Kidney capillary endothelial cell (primary cell): ENCODE results near the gene ISLR.

Source experiments
- DNase-seq: peaks from one replicate; pipeline ENCODE4 v3.0.0-alpha.2; 2018; ENCODE audit warnings: low spot score

The ISLR gene

GRCh38 chr15:74212494-74212893 lies 39.0 kb downstream of the ISLR start:
- DNase-seq = no peak

GRCh38 chr15:74213858-74214284 lies 40.4 kb downstream of the ISLR start:
- DNase-seq = no peak

DNA sequence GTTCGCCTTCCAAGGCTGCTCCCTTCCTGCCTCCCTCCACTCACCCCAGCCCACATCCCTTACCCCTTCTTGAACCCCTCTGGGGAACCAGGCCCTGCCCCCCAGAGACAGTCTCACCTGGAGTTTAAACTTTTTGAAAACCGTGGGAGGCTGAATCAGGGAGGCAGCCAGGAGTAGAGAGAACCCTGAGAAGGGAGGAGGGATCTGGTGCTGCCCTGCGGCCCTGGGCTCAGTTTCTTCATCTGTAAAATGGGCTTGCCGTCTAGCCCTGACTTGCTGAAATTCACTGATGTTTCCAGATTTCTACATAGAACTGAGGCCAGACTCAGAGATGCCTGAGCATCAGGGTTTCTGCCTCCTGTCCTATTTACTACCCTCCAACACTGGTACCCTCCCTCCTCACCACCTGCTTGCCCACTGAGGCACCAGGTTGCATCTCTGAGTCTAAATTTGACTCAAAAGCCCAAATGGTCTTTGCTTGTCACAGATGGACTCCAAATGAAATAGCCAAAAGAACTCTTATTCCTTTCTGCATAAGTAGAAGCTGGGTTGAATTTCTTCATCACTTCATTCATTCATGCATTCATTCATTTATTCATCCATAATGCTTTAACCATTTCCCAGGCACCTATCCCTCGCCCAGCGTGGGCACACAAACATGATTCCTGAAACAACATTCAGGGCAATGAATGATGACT lies 41.0 kb downstream of the ISLR start:
- no peak for DNase-seq

DNA sequence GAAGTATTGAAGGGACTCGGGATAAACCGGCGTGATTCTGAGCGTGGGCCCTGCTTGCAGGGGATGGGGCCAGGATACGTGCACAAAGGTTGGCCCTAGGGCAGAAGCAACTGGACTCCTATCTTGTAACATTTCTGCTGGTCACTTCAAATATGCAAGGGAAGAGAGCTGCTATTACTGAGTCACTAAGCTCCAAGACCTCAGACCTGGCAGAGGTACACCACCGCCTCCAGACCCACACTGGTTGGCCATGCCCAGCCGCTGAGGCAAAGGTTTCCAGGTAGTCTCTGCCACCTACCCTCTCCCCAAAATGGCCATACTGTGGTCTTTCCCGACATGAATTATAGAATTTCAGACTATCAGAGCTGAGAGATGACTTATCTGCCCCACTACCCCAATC lies 42.4 kb downstream of the ISLR start:
- DNase-seq = no peak

GRCh38 chr15:74216949-74217348 lies 43.4 kb downstream of the ISLR start:
- DNase-seq = no peak

DNA sequence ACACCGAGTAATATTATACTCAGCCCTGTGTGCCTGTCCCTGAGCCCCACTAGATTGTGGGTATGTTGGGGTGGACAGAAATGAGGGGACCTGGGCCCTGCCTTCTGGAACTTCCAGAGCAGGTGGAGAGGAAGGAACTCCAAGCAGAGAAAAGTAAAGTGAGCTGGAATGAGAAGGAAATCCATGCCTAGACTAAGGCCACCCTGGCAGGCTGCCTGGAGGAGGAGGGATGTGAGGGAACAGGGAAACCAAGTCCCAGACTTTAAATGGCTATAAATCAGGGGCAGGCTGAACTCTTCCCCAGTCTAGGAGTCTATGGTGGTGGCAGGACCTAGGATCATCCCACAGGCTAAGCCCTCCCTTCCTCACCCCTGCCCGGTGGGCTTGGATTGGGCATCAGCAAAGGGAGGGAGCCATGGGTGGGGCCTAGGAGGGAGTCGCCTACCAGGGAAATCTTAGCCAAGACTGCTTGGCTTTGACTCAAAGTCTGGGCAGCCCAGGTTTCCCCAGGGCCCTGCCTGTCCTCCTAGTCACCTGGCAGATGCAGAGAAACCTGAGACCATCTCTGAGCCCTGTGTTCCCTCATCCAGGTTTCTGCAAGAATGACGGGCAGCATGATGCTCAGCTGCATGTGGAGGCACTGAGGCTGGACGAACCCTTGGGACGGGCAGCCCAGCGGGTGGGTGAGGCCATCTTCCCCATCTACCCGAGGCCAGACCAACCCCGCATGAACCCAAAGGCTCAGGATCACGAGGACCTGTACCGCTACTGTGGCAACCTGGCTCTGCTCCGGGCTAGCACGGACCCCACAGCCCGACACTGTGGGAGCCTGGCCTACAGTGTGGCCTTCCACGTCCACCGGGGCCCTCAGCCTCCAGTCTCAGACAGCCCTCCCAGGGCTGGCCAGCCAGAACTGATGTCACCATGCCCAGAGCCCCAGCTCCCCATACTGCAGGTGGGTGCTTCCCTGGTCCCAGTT lies 44.7 kb downstream of the ISLR start:
- no peak for DNase-seq

DNA sequence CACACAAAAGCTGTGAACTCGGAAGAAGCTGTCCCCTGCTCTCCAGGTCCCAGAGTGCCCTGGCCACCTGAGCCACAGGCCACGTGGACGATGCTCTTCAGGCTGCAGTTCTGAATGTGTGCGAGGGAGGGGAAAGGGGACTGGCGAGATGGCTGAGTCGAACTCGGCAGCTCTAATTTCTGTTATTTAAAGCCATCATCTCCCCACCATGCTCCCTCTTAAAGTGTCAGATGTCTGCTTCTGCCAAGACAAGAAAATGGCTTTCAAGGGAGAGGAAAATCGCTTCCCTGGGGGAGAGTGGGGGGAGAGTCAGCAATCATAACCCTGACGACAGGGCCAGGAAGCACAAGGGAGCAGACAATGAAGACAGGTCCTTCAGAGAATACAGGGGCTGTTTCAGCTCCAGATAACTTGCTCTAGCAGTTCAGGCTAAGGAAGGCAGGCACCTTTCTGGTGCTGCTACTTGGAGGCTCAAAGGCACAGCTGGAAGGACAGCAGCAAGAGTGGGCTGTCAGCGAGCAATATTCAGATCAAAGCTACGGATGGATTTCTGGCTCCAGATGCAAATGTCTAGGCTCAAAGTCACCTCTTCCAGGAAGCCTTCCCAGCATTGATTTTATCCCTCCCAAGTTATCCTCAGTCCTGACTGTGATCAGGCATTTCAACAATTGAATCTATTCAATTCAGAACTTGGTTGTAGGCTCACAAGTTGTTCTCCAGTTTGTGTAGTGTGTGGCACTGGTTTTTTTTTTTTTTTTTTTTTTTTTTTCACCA lies 47.2 kb downstream of the ISLR start:
- DNase-seq = no peak

DNA sequence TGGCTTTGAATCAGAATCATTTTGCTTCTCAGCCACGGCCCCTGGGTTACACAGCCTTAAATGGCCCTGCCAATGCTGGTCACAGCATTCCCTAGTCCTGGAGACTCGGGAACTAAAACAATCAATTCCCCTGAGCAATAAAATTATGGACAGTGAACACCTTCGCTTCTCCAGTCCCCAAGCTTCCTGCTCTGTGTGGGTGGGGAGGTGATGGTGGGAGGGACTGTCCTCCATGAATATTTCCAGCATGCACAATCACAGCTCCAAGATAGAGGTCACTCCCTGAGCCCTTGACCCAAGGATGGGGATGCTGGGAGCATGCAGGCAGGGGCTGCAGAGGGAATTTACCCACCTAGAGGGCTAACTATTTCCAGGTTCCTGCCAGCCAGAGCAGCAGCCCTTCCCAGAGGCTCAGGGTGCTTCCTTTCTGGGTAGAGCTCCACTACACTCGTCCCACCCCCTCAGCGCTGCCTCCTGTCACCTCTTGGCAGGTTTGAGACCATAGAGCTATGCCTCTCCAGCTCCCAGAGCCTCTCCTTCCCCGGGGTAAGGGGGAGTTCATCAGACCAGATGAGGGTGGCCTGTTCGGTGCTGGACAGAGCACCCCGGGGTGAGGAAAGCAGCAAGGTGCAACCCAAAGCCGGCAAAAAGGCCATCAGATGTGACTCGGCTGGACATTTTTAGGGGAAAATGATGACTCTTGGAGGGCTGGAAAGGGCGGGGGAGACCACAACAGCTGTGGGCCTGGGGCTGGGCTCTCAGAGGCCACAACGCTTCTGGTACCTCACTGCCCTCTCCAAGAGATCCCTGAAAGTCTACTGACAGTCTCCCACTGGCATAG lies 48.1 kb downstream of the ISLR start:
- no peak for DNase-seq

DNA sequence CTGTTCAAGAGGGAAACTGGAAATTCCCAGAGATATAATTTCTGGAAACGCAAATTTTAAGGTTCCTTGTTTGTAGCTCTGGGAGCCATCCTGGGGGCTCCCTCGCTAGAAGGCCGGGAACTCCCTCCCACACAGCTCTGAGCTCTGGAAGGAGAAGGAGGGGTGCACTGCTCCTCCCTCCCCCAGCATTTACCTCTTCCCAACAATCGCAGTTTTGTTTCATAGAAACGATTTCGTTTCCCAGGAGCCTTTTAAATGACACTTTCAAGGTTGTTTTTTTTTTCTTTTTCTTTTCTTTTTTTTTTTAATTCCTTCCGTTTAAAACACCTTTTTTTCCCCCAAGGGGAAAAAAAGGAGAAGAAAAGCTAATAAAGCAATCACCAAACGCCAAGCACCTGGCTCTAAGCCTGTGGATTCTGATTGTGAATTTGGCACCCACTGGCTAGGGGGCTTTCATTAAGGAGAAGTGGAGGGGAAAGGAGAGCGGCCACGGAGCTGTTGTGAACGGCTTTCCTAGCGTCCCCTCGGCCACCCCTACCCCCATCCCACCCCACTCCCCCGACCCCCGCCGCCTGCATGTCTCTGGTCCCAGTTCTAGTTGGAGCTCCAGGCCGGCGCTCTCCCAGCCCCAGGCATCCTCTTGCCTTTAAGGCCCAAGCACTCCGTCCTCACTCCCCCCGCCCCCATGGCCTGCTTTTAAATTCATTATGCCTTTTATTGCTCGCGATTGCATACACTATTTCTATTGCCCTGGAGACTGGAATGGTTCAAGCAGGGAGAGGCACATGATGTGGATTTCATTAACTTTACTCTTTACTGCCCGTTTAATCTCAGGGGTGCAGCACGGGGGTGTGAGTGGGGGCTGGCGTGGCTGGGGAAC lies 49.0 kb downstream of the ISLR start:
- DNase-seq = no peak

DNA sequence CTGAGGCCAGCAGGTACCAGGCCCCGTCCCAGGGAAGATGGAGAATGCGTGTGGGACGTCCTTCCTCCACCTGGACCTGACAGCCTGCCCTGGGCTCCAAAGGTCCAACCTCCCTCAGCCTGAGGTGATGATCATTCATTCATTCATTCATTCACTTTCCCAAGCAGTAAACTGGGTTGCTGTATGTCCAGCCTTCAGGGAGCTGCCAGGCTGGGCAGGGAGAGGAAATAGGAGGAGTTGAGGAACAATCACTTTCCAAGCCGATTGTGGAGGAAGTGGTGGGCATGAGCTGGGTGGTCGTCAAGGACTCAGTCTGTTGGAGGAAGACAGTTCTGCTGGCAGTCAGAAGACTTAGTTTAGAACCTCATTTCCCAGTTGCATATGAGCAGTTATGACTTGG lies 52.4 kb downstream of the ISLR start:
- DNase-seq = no peak
